HG03039 (cell line): Measurements from ENCODE around the gene RFC5.

Source experiments
- ATAC-seq: cut with Tn5 transposase; IDR thresholded peaks from one replicate; pipeline ENCODE4 v1.9.1; 2021; ENCODE audit warnings: mild to moderate bottlenecking, moderate library complexity; ENCODE audit not compliant: unreplicated experiment

Gene RFC5

DNA sequence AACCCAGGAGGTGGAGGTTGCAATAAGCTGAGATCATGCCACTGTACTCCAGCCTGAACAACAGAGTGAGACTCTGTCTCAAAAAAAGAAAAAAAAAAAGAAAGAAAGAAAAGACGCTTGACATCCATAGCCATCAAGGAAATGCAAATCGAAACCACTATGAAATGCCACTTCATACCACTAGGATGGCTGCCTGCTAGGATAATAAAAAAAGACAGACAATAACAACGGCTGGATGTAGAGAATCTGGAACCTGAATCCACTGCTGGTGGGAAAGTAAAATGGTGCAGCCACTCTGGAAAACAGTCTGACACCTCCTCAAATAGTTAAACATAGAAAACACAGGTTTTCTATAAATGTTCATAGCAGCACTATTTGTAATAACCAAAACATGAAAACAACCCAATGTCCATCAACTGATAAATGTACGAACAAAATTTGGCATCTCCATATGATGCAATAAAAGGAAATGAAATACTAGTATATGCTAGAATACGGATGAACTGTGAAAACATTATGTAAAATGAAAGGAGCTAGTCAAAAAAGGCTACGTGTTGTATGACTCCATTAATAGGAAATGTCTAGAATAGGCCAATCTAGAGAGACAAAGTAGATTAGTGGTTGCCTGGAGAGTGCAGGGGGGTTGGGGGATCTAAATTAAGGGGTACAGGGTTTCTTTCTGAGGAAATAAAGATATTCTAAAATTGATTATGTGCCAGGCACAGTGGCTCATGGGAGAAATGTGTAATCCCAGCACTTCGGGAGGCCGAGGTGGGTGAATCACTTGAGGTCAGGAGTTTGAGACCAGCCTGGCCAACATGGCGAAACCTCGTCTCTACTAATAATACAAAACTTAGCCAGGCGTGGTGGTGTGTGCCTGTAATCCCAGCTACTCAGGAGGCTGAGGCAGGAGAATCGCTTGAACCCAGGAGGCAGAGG is 34.7 kb downstream of the RFC5 start:
- ATAC-seq: no peak

DNA sequence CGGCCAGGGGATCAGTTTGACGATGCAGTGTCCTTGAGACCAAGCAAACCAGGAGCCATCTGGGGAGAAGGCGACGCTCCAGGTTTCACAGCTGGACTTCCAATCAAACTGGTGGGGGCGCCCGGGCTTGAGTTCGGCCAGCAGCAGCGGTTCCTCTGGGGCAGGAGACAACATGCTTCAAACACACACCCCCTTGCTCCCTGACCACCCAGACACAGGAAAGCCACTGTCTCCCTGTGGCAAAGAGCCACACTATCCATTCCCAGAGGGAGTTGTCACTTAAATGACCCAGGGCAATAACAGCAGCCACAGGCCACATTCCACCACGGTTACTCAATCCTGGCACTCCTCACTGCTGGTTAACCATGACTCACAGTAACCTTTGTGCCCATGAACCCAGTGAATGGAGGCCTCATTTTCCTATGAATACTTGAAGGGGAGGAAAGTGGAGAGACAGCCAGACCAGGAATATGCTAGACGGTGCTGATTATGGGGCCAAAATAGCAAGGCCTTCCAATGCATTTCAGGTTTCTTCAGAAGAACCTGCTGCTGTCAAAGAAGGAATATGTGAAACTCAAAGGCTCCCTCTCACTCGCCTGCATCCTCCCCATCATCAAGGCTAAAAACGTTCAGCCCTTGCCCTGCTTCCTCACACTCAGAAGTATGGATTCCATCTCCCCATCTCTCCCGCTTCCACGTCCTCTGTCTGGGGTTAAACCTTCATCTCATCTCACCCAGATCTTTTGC is 36.0 kb downstream of the RFC5 start:
- ATAC-seq: no peak

DNA sequence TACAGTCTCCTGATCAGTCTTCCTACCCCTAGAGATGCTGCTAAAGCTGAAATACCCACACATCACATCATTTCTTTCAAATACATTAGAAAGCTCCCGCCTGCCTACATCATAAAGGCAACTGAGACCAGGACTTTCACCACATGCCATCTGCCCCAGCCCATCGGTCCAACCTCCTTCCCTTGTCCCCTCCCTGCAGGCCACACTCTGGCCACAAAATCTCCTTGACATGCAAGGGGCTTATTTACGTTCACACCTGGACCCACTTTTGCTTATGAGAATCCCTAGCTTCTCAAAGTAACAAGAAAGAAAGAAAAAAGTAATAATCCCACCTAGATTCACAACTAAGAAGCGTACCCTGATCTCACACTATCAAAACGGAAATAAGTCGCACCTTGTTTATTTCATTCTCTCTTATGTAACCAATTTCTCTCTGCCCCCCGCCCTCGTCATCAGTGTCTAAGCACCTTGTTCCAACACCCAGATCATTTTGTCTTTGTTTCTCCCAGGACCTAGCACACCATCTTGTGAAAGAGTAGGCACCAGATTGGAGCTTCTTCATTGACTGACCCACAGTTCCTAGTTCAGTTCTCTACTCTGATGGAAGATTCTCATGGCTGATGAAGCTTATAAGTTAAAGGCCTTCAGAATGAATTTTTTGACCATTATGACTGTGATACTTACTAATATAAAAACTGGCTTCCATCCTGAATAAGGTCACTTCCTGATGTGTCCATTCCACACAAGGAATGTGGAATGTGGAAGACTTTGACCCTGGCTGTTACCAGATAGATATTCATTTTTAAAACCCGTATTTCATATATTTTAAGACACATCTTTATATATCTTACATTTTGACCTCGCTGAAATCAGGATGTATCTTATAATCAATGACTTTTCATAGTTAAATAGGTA is 36.8 kb downstream of the RFC5 start:
- no peak for ATAC-seq

DNA sequence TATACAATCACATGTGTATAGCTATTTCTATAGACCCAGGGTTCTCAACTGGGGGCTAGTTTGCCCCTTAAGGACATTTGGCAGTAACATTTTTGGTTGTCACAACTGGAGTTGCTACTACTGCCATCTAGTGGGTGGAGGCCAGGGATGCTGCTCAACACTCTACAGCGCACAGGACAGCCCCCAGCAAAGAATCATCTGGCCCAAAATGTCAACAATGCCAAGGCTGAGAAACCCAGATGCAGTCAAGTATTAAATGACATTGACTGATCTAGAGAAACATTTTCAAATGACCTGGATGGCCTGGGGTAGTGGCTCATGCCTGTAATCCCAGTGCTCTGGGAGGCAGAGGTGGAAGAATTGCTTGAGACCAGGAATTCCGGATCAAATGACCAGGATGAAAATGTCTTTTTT is 38.6 kb downstream of the RFC5 start:
- peak; percentile 53 for ATAC-seq

DNA sequence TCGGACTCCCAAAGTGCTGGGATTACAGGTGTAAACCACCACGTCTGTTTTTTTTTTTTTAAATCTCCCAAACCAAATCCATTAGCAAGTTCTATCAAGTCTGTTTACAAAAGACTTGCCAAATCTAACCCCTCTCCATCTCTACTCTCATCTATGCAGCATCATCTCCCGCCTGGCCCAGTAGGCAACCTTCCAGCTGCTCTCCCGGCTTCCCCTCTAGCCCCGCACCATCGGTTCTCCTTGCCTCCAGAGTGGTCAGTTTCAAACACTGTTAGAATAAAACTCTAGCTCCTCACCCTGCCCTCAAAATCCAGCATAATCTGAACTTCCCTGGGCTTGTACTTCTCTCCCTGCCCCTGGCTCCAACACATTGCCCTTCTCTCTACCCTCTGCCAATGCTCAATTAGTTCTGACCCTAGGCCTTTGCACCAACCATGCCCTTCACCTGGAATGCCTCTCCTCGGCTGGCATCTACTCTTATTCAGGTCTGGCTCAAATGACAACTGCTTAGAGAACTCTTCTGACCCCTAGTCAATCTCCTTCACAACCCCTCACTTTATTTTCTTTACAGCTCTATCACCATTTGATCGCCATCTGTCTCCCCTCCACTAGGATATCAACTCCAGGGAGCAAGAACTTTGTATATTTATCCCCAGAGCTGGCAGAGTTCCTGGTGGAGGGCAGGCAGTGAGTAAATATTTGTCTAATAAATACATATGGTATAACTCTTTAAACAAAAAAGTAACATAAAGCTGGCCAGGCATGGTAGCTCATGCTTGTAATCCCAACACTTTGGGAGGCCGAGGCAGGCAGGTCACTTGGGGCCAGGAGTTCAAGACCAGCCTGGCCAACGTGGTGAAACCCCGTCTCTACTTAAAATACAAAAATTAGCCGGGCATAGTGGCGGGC is 39.6 kb downstream of the RFC5 start:
- ATAC-seq: no peak

DNA sequence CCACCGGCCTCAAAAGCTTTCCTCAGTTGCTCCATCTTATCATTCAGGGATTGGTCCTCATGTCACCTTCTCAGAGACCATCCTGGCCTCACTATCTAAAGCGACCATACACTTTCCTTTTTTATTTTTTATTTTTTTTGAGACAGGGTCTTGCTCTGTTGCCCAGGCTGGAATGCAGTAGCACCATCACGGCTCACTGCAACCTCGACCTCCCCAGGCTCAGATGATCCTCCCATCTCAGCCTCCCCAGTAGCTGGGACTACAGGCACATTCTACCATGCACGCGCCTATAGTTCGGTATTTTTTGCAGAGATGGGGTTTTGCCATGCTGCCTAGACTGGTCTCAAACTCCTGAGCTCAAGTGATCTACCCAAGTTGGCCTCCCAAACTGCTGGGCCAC is 41.7 kb downstream of the RFC5 start:
- no peak for ATAC-seq

DNA sequence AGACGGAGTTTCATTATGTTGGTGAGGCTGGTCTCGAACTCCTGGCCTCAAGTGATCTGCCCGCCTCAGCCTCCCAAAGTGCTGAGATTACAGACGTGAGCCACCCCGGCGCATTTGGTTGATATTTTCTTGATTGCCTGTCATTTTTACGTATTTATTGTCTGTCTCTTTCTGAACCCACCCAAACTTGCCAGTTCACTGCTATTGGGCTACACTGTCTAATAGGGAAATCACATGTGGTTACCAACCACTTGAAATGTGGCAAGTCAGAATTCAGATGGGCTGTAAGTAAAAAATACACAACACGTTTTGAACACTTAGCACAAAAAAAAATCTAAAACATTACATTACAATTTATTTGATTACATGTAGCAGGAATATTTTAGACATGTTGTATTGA is 42.4 kb downstream of the RFC5 start:
- ATAC-seq: no peak

DNA sequence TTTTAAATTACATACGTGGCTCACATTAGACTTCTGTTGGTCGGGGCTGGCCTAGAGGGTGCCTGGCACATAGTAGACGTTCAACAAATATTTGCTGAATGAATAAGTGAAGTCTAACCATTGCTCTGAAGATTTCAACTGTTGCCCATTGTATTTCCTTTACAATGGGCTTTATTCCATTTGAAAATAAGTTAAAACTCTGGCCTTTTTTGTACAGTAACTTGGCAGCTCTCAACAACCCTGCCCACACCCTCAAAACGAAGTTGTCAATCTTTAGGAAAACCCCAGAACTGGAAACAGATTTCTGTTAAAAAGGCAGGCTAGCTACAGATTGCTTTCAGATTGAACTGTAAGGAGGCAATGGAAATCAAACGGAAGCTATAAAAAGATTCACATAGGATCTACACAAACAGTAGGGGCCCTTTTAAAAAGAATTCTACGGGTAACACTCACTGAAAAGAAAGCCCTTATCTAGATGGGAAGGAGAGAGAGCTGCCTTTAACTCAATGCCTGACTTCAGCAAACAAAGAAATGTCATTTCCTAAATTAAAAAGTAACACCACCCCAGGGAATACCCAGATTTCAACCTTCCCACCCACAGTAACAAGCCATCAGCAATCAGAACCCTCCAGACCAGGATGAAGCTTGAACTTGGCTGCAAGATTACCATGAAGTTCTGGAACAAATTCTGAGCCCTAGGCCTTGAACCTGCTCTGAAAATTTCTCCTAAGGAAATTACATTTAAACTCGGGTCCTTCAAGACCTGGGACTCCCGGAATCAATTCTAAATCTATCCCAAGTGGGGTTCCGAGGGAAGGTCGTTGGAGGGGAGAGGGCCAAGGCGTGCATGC is 43.1 kb downstream of the RFC5 start:
- ATAC-seq: no peak

DNA sequence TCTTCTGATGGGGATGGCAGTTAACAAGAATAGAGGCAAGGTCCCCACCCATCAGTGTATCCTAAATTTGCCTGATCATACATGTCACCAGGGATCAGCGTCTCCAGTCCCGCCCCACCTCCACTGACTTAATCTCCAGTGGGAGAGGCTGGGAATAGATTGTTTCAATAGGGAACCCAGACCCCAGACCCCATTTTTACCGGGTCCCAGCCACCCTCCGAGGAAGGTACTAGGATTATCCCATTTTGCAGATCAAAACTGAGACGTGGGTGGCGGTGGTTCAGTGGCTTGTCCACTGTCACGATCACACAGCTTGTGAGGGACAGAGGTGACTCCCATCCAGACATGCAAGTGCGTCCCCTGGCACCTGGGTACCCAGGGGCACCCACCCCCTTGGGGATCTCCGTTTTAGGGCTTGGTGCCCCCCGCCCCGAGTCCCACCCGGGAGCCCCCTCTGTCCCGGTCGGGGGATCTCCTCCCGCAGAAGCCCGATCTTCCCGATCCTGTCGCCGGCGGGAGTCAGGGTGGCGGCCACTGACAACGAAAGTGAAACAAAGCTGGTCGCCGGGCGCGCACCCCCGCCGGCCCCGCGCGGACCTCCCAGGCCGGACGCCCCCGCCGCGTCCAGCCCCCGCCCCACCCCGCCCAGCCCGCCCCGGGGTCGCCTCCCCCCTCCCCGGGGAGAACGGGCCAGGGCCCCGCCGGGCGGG is 44.0 kb downstream of the RFC5 start:
- peak; percentile 25 for ATAC-seq

DNA sequence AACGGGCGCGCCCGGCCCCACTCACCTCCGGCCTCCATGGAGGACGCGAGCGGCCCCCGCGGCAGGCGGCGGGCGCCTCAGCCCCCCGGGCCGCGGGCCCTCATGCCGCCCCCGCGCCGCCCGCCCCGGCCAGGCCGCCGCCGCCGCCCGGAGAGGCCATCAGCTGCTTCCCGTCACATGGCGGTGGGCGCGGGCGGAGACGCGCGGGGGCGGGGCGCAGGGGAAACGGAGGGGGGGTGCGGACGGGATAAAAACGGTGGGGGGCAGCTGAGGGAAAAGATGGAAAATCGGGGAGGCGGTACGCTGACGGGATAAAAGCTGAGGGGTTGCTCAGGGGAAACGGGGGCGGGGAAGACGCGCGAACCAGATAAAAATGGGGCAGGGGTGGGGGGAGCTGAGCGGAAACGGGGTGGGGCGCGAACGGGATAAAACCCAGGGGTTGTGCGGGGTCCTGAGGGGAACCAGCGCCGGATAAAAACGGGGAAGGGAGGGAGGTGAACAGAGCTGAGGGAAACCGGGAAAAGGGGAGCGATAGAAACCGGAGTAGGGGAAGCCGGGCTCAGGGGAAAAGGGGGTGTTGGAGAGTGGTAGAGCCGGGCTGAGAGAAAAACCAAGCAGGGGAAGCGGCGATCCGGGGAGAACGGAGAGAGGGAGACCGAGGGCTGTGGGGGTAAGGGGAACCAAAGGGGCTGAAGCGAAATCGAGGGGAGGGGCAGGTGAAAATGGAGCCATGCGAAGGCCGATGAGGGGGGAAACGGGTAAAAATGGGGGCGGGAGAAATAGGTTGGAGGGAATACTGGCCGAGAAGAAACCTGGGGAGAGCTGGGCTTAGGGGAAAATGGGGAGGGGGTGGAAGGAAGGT is 44.7 kb downstream of the RFC5 start, which contains the start of gene WSB2:
Gene WSB2 (minus strand): TSS at position 169 of the 862 bp plus-strand sequence. CDS start 131 bp downstream, at position 38.
- peak; percentile 40 for ATAC-seq

DNA sequence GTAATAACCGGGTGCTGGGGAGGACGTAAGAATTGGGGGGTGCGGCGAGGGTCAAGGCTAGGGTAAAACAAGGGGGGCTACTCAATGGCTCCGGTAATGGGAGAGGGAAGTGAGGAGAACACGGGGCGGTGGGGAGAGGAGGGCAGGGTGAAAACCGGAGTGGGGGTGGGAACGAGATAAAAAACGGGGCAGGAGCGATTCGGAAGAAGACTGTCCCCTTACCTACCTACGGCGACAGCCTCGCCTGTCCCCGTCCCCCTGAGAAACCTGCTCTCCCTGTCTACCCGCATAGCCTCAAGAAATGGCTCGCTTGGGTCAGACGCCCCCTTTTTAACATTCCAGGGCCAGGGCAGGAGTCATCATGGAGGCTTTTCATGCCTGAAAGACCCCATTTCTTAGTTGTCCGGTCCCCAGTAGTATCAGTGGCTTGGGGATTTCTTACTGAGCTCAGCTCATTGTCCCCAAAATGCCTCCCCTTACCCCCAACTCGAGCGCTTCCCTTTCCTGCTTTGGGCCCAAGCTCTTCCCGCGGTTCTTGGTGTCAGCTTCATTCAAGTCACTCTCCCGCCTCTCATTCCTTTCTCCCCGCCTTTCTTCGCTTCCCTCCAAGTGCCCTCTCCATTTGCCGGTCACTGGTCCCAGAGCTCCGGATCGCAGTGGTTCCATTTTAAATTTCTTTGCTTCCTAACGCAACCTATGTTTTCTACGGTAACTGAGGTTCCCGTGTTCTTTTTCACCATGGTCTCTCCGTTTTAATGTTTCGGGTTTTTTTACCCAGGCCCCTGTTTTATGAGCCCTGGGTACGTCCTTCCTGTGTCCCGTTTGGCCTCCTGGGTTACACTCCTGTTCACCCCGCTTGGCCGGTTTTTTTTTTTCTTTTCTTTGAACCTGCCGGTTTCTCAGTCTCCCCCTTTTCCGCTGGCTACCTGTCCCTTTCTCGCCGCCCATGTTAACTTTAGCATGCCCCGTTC is 45.7 kb downstream of the RFC5 start:
- no peak for ATAC-seq

DNA sequence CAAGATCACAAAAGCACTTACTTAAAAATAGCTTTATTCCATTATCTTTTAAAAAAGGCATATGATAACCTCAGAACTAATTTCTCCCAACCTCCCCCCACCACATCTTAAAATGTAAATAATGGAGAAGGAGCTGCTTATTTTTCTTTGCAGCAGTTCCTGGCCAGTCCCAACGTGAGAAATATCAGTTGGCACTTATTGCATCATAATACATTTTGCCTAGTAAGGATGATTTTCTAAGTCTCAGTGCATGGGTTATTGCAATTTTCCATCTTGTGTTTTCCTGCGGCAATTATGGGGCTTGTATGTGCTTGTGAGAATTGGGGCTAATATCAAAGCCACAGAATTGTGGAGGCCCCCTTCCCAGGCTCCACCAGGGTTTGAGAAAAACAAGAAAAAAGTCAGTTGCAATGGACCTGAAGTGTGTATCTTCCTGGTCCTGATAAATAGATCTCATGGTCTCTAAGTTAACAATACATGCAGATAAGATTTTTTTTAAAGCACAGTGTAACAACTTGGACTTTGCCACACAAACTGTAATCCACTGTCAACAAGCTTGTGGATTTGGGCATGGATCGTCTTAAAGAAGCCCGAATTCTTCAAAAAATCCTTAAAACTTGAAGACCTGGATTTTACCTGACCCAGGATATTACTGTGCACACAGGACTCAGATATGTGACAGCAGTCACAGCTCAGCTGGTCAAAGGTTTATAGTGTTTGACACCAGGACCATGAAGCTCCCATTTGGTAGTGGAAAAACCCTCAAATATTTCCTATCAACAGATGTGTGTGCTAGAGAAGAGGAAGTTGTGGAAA is 47.3 kb downstream of the RFC5 start:
- no peak for ATAC-seq

DNA sequence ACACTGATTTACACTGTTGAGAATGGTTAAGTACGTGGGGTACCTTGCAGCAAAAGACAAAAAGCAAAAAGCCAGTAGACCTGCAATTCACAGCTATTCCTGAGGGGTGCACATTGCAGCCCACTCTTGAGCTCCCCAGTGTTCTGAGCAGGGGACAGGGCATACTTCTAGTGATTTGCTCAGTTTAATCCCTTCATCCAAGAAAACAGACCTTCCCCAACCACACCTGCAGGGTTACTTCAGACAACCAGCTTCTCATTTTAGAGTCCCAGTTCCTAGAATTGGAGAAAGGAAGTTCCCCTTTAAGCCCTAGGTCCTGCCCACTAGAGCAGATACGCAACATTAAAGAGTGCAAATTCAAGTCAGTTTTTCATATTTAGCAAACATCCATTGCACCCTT is 48.1 kb downstream of the RFC5 start:
- ATAC-seq: no peak

DNA sequence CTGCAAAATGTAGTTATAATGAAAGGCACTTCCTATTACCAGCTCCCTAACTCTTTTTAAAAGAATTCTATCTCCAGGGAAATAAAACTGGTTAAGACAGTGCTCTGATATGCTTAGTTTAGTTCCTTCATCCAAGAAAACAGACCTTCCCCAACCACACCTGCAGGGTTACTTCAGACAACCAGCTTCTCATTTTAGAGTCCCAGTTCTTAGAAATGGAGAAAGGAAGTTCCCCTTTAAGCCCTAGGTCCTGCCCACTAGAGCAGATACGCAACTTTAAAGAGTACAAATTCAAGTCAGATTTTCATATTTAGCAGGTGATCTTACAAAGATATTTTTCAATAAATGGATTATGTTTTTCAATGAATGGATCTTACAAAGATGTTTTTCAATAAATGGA is 48.9 kb downstream of the RFC5 start:
- no peak for ATAC-seq

DNA sequence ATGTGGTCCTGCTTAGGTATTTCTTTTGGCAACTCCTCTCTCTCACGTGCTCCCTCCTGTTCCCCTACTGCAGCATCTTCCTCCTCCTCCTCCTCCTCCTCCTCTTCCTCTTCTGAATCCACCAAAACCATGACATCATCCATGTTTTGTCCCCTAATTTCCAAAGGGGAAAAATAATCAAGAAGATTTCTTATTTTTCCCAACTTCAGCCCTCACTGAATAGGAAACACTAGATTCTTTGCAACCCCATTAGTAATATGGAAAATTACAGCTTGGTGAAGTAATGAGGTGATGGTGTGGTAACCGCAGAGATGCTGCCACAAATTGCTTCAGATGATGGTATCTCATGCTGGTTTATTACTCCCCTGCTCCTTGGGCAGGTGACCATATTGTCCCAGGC is 51.9 kb downstream of the RFC5 start:
- ATAC-seq: no peak
